ENCODE results near the gene TRIM28.

The TRIM28 gene

DNA sequence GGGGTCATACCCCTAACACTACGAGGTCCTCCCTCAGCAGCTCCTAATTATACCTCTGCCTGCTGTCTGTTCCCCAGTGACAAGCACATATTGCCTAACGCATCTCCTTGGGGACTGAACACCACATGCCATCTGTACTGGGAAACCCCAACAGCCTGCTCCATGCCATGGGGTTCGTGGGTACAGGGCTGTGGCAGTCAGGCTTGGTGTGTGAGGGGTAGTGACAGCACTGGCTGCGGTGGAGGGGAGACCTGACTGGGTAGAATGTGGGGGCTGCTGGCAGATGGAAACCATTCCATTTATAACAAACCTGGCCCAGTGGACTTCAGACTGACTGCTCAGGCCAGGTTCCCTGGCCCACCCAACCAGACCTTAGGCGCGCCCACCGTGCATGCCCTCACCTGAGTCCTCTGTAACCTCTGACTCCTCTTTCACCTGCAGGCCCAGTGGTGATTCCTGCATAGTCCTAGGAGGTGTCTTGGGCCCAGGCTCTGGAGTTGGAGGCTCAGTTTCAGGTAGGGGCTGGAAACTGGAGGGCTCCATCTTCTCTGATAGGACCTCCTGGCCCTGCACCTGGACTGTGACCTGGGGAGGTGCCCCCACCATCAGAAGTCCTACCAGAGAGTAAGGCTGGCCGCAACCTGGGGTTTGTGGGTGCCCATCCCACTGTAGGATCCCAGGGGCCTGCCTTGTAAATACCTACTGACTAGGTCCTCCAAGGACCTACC is 26.2 kb downstream of the TRIM28 start:
- FAIRE-seq (no peak), DNase-seq (ENCODE audit: insufficient read length, low spot score) (no peak)
- TF ChIP-seq, protein P1, sequence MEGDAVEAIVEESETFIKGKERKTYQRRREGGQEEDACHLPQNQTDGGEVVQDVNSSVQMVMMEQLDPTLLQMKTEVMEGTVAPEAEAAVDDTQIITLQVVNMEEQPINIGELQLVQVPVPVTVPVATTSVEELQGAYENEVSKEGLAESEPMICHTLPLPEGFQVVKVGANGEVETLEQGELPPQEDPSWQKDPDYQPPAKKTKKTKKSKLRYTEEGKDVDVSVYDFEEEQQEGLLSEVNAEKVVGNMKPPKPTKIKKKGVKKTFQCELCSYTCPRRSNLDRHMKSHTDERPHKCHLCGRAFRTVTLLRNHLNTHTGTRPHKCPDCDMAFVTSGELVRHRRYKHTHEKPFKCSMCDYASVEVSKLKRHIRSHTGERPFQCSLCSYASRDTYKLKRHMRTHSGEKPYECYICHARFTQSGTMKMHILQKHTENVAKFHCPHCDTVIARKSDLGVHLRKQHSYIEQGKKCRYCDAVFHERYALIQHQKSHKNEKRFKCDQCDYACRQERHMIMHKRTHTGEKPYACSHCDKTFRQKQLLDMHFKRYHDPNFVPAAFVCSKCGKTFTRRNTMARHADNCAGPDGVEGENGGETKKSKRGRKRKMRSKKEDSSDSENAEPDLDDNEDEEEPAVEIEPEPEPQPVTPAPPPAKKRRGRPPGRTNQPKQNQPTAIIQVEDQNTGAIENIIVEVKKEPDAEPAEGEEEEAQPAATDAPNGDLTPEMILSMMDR (IDR thresholded peaks at IDR 0.05; ENCODE audit: insufficient read depth, missing control alignments): no peak

DNA sequence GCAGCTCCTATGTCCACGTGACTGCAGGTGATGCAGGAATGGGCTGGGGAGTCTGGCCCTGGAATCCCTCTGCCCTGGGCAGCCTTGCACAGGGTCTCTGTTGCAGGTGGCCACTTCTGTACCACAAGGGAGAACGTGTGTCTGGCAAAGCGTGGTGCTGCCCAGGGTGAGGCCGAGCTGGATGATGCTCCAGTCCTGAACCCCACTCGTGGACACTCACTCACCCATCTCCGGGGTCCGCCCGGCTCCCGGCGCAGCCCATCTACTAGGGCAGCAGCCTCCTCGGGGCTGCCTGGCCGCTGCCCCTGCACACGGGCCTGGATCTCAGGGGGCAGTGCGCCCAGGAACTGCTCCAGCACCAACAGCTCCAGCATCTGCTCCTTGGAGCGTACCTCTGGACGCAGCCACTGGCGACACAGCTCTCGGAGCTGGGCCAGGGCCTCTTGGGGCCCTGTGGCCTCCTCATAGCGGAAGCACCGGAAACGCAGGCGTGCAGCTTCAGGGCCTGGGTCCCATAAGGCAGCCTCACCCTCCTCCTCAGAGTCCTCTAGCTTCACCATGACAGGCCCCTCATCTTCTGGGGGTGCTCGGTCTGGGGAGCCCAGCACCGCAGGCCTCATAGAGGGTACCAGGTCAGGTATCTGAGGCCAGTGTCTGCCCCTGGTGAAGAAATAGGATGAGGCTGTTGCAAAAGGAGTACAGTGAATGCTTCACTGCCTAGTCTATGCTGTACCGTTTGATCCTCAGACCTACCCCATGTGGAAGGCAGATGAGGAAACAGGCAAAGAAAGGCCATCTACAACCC is 27.1 kb downstream of the TRIM28 start:
- DNase-seq (ENCODE audit: insufficient read length, low spot score) (no peak), FAIRE-seq (no peak)
- TF ChIP-seq, protein P1 (IDR thresholded peaks at IDR 0.05; ENCODE audit: insufficient read depth, missing control alignments): no peak

DNA sequence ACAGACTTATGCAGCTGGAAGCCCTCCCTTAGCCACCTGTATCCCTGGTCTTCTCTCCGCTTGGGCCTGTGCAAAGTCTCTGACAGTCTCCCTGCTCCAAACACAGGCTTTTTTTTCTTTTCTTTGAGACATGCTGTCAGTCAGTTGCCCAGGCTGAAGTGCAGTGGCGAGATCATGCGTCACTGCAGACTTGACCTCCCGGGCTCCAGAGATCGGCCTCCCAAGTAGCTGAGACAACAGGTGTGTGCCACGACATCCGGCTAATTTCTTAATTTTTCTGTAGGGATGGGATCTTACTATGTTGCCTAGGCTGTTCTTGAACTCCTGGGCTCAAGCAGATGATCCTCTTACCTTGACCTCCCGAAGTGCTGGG is 27.7 kb downstream of the TRIM28 start:
- no peak for DNase-seq (ENCODE audit: insufficient read length, low spot score)
- TF ChIP-seq, protein P1 (IDR thresholded peaks at IDR 0.05; ENCODE audit: insufficient read depth, missing control alignments): no peak
- no peak for FAIRE-seq

DNA sequence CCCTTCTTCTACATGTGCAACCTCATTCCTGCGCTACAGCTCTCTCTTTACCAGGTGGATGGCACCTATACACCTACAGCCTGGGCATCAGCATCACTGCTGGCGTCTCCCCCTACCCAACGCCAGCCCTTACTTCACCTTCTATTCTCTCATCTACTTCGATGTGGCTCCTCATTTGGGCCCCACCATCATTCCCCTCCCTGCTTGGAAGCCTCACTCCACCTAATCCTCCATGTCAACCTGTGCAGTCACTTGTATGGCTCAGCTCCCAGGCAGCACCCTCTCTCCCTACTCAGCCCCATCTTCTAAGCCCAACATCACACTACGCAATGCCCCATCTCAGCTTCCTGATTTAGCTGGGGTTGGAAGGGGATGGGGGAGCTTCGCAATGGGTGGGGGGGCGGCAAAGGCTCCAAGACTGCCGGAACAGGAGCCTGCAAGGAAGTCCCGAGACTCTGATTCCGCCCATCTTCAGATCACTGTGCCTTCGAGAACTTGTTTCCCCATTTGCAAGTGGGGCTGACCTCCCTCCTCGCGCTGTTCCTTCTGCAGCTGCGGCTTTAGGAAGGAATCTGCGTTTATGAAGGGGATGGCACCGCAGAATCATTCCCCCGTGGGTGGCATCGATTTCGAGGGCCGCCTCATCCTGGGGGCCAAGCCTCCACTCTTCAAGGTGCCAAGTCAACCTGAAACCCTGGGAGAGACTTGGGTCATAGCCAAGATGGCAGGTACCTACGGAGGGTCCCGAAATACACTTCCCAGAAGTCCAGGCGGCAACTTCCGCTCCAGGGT is 28.4 kb downstream of the TRIM28 start:
- TF ChIP-seq, protein P1 (IDR thresholded peaks at IDR 0.05; ENCODE audit: insufficient read depth, missing control alignments): no peak
- DNase-seq (ENCODE audit: insufficient read length, low spot score) (peak; percentile 82), FAIRE-seq (no peak)

DNA sequence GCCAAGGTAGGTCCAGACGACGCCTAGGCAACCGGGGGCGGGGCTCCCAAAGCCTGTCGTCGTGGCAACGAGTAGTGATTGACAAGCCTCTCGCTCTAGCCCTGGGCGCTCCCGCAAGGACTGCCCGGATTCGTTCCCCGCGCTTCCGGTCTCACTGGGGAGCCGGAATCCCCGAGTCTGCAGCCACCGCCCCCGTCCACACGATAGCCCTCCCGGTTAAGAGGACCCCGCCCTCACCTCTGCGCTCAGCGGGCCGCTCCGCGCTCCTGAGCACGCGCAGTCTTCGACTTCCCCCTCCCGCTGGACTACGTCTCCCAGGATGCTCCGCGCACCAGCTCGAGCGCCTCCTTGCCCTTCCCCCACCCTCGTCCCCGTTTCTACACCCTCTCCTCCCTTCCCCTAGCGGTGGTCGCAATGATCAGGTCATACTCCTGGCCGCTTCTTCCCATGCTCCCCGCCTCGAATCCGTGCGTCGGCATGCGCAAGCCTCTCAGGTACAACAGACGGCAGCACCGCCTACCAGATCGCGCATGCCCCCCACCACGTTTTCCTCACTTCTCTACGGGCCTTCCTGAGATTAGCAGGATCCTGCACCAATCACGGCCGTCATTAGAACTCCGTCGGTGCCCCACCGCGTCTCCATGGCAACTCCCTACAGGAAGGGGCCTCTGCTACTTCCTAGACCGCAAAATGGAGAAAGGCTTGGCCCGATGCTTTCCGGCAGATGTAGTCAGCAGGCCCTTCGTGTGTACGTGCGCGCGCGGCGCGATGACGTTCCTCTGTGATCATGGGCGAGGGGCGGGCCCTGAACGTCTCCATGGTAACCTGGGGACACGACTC is 29.2 kb downstream of the TRIM28 start, which contains the start of gene MZF1:
Gene MZF1, minus strand, starts transcription at position 518 of the 840 bp plus-strand sequence. CDS start 1,946 bp downstream, outside the sequence.
- DNase-seq (ENCODE audit: insufficient read length, low spot score): no peak
- TF ChIP-seq, protein P1 (IDR thresholded peaks at IDR 0.05; ENCODE audit: insufficient read depth, missing control alignments): no peak
- no peak for FAIRE-seq

DNA sequence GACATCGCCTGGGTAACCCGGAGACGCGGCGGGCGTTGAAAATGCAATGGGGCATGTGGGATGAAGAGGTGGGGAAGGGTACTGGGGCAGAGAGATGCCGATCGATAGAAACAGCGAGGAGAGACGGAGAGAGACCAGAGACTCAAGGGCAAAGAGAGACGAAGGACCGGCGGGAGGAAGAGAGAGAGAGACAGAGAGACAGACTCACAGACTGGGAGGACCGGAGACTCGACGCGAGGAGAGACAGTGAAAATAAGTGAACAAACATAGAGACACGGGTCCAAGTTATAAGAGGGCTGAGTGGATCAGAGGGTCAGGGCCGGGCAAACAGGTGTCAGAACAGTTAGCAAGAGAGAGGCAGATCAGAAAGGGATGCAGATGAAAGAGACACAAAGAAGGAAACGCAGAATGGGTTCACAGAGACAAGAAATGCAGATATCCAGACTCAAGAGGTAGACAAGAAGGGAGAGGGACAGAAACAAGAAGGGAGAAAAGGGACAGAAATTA is 29.8 kb downstream of the TRIM28 start:
- DNase-seq (ENCODE audit: insufficient read length, low spot score) (no peak), FAIRE-seq (no peak)
- TF ChIP-seq, protein P1 (IDR thresholded peaks at IDR 0.05; ENCODE audit: insufficient read depth, missing control alignments): no peak

Data from D721Med (cell line).